NT2/D1 (cell line): ENCODE results near the gene GPR4.

Experiments
- SUZ12 ChIP-seq: IDR thresholded peaks from 2 replicates; pipeline ENCODE4 v1.6.1; 2011; ENCODE audit not compliant: insufficient read length, insufficient read depth; ENCODE audit errors: extremely low read depth
- ZNF274 ChIP-seq: IDR thresholded peaks from 2 replicates; pipeline ENCODE4 v1.6.1; 2011; ENCODE audit warnings: mild to moderate bottlenecking, low read depth, low read length

DNA sequence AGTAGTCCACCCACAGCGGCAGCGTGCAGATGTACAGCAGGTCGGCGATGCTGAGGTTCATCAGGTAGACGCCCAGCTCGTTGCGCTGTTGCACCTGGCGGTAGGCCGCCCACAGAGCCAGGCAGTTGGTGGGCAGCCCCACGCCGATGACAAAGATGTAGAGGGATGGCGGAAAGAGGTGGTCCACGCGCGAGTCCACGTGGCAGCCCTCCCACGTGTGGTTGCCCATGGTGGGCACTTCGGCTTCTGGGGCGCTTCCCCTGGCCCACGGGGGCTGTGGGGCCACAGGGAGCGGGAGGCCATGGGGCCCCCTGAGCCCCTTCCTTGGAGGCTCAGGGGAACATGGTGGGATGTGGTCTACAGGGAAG, 10.4 kb downstream of the GPR4 start:
- TF ChIP-seq ZNF274 (no peak), SUZ12 (no peak)
